Cardiac septum (tissue), 1 donor: ENCODE data around the gene ANKRD62. TPM values are rescaled to one million over a fixed set of nuclear protein-coding genes. Genes with fewer than 3 reads are reported as not detected.
"Not testable (repeated sequence)": the region's sequence is repeated elsewhere in the genome, so short reads cannot be mapped to it uniquely, and the experiment has no call there.

Experiments used
- DNase-seq: peaks from one replicate; pipeline ENCODE4 v3.0.0-alpha.2; 2020; ENCODE audit warnings: low spot score
- intact Hi-C: fragments of 100-400 bp; cut with DNase I; formaldehyde crosslinking; loops from one replicate; pipeline ENCODE4 v1.14.0; 2022
- total RNA-seq: library from RNA; stranded (reverse); fragmentation: NEBNext Ultra II Directional; extraction: Animal tissue kit (Norgen Biotek cat#: 25700); gene quantifications from one replicate; pipeline ENCODE4 v1.2.1, GENCODE V29; 2021
- donor health status: DM: no; HTN: no; CAD: no.

ANKRD62 gene
- total RNA-seq, 1 donor from 2014 or later: not detected

DNA sequence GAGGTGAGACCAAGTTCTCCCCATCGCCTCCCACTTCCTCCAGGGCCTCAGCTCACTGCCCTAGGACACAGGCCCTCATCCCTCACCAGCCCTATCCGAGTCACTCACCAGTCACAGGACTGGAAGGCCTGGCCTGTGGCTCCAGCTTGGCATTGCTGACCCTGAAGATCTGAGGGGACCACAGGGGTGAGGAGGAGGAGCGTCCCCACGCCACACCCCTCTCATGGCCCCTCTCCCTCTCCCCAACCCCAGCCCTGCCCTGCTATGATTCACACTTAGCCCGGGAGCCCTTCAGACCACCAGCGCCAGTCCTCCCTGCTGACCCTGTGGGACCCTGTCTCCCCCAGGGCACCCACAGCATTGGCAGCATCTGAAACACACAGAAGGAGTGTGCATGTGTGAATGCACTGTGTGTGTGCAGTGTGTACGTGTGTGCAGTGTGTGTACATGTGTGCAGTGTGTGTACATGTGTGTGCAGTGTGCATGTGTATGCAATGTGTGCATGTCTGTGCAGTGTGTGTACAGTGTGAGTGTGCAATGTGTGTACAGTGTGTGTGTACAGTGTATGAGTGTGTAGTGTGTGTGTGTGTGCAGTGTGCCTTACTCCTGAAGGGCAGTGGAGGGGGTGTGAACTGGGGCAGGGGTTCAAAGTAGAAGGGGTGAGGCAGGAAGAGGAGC is 29.4 kb upstream of the ANKRD62 start:
- DNase-seq: no peak
- intact Hi-C loops: no loop called here

DNA sequence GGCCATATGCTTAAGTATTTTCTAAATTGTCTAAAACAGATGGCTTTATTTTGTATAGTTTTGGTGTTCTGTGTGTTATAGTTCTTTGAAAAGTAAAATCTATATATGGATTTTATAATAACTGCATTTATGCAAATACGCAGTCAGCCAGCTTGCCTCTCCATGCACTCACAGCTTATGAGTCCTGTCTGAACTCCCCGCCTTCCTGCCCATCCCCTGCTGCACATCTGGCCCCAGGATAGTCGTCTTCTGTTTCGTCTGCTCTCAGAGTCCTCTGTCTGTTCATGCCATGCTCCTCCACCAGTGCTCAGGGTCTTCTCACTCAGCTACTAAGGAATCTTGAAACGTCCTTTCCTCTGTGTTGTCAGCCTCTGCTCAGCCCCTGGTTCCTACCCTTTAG is 28.2 kb upstream of the ANKRD62 start:
- DNase-seq: no peak
- intact Hi-C loops: no loop called here

DNA sequence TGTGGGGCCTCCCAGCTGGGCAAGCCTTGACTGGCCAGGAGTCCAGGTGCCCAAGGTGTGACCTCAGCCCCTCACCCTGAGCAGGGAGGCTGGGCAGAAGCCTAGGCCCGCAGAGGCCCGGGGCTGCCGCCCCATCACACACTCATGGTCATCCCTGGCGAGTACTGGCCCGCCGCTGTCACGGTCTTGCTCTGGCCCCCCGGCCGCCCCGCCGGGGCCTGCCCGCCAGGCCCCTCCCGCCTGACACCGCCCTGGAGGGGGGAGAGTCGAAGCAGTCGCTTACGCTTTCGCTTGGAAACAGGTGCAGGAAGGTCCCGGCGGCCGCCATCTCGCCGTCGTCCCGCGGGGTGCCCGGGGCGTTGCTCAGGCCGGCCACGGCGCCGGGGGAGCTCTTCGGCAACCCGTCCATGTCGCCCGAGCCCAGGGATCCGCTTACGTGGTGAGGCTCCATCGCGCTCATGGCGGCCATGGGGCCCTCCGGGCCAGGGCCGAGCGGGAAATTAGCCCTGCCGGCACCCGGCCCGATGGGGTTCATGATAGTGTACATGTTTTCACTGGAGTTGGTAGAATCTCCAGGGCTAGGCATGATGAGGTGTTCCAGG is 26.6 kb upstream of the ANKRD62 start:
- intact Hi-C loops: no loop called here
- no peak for DNase-seq

DNA sequence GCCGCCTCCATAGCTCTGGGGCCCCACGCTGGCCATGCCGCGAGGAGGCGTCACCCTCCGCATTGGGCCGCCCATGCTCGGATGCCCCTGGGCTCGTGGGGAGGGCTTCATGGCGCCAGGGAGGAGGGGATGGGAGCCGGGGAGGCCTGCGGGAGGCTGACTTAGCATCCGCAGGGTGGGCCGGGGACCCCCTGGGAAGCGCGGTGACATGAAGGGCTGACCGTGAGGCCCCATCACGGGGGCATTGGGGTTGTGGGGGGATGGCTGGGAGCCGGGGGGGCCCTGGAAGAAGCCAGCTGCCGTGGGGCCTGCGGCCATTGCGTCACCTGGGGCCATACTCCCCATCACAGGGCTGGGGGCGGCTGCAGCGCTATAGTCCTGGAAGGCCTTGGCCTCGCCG is 26.0 kb upstream of the ANKRD62 start:
- intact Hi-C loops: no loop called here
- no peak for DNase-seq

DNA sequence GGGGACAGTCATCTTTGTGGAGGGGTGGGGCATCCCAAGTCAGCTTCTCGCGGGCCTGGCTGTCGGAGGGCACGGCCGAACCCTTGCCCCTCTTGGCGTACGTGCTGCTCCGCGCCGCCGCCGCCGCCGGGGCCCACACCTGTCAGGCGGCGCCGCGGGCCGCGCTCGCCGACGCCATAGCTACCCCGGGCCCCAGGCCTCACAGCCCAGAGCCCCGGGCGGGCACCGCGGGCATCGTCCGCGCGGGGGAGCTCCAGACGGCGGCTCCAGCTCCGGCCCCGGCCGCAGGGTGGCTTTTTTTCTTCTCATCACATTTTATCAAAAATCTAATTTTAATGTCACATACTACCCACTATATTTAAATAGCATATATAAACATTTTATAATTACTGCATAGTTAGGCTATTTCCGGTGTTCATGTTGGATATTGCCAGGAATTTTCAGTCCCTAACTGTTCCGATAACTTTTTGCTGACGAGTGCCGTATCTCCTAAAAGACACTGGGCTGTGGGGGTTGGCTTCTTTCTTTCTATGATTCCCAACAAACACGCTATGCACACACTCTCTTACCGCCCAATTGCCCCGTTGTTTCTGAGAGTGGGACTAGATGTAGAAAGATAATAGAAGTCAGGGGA is 25.2 kb upstream of the ANKRD62 start:
- DNase-seq, intact Hi-C loops: not testable (repeated sequence)

DNA sequence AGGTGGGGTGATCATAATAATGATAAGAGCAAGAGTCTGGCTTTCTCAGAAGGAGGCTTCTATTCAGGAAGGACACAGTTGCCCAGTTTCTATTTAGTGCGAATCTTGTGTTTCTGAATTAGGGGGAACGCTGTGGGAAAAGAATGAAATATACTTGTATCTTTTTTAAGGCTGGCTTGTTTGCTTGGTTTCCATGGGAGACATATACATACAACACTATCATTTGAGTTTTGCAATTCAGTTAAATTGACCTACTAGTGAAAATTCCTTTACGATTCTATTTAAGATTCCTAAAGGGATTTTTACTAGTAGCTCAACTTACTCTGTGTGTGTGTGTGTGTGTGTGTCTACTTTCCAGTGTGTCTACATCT is 24.7 kb upstream of the ANKRD62 start:
- no peak for DNase-seq
- intact Hi-C loops: no loop called here

DNA sequence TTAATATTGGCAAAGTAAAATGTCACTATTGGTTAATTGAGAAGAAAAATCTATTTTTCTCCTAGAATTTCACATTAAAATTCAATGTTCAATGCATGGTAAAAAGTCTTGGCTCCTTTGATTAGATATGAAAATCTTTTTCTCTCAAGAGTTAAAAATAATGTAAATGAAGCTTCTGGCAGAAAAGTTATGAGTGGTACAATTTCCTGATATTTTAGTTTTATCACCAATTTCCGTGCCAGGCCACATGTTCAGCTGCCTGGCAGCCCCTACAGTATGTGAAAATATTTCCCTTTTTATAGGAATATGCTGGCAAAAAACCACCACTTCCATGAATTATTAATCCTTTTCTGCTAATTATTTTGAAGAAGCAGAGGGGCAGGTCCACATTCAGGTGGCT is 22.6 kb upstream of the ANKRD62 start:
- intact Hi-C loops: not testable (repeated sequence)

DNA sequence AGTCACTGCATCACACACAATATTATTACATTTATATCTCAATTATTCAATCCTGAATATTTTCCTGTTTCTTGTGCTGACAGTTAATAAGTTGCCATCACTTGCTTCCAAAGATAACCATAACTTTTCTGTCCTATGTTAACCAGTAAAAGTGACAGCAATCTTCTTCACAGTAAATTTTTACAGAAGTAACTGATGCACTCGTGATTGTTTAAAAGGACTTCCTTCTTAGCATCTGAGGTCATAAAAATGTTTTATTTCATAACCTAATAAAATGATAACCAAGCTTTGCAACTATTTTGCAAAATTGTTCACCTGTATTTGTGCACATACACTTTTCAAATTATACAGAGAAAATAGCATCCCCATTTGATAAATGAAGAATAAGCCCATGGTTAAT is 20.6 kb upstream of the ANKRD62 start:
- no peak for DNase-seq
- intact Hi-C loops: no loop called here

More for the DNA sequence above, 22.6 kb upstream of the ANKRD62 start:
- not testable (repeated sequence) for DNase-seq

DNA sequence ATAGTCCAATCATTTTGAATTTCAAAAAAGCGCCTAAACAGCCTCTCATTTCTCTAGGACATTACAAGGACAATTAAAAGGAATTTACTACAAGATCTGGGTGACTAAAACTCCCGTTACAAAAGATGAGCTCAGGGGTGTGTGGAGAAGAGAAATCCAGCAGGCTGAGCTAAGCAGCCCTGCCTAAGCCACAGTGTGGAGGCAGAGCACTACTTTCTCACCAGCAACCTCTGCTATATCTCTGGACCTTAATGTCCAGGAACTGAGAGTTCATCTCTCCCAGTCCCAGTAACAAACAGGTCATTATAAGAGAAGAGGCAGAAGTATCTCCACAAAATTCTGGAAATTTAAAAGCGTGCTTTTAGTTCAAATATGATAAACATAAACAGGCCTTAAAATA is 18.9 kb upstream of the ANKRD62 start:
- DNase-seq: no peak
- intact Hi-C loops: no loop called here

DNA sequence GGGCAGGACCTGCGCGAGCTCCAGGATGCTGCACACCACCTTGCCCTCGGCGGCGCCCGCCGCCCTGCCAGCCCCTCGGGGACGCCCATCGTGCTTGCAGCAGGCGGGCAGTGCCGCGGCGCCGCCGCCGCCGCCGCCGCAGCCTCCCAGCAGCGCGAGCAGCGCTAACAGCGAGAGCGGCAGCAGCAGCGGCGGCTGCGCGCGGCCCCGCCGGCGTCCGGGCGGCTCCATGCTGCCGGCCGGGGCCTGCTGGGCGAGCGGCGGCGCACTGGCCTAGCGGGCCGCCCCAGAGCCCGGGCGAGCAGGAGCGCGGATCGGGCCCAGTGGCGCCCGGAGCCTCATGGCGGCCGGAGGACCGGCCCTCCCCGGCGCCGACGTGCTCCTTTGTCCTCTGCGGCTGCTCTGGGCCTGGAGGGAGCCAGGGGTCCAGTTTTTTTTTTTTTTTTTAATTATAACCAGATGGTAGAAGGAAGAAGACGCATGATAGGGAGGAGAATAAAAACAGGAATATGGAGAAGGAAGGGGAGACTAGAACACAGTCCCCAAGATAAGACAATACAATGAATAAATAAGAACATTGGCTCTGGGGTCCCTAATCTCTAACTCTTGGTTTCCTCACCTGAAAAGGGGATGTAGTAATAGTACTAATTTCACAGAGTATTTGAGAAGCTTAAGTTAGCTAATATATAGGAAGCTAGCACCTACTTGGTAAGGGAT is 17.1 kb upstream of the ANKRD62 start:
- no peak for DNase-seq
- intact Hi-C loops: no loop called here

DNA sequence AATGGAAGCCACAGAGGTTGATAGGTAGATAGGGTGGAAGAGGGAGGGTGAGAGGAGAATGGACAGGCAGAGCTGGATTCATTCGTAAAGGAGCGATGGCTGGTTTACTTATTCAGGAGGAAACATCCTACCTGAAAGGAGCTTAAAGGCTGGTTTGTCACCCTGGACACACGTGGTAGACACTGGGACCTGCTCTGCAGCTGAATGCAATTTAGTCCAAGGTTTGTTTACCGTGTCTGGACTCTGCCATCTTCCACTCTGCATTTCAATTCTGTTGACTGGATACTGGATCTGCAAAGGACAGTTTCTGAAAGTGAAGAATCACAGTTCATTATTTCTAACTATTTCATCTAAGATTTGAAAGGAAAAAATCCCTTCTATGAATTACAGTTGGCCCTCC is 15.6 kb upstream of the ANKRD62 start:
- DNase-seq, intact Hi-C loops: not testable (repeated sequence)

DNA sequence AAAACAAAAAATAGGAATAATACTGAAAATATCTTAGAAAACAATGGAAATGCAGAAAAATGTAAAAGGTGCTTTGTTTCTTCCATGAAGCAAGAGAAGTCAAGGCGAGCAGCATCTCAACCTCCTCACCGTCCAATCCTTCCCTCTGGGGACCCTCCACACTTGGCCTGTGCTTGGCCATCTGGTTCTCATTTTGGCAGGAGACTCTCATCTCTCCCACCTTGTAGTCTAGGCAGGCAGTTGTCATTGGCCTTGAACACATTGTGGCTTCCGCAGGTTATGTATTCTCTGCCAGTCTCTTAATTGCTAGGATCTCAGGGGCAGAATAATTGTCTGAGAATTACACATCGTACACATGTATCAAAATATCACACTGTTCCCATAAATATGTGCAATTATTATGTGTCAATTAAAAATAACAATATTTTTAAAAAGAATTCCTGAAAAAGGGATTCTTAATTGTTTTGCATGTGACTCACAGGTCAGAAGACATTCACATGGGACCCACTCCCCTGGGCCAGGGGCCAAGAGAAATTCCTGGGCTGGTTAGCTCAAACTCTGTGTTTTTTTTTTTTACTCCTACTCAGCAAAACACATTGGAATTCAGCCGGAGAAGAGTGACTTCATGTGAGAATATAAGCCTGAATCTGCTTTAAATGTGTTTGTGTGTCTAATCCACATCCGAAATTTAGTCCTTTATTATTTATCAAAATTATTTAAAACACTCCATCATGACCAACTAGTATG is 14.0 kb upstream of the ANKRD62 start:
- intact Hi-C loops: no loop called here
- no peak for DNase-seq

DNA sequence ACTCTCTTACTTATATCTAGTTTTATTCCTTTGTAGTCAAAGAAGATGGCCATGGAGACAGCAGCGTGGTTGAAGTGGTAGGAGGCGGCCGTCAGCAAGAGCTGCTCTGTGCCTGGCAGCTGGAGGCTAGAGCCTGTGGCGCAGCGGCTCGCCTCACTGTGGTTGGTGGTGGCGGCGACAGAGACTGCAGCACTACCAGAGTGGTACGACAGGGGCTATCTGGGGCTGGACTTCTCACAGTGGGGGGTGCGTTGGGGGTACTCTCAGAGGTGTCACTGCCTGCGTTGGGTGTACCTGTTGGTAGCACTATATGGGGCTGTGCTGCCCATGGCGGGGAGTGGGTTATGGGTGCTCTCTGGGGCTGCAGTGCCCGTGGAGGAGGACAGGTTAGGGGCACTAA is 8.5 kb upstream of the ANKRD62 start:
- intact Hi-C loops: no loop called here

DNA sequence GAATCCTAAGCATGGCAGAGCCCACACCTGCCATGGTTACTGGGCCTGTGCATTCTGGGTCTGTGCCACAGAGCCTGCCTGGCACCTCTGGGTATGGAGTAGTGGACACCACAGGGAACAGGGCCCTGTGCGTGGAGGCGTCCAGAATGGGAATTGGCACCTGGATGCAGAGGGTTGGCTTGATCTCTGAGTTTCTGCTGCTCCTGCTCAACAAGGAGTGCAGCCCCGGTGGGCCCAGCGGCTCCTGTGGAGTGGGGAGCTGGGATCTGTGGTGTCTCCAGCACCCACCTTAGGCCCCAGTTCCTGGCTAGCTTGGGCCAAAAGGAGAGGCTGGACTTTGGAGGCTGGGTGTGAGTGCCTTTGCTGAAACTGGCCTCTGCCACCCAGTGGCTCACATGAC is 7.9 kb upstream of the ANKRD62 start:
- intact Hi-C loops: no loop called here
- no peak for DNase-seq

More for the DNA sequence above, 8.5 kb upstream of the ANKRD62 start:
- no peak for DNase-seq

DNA sequence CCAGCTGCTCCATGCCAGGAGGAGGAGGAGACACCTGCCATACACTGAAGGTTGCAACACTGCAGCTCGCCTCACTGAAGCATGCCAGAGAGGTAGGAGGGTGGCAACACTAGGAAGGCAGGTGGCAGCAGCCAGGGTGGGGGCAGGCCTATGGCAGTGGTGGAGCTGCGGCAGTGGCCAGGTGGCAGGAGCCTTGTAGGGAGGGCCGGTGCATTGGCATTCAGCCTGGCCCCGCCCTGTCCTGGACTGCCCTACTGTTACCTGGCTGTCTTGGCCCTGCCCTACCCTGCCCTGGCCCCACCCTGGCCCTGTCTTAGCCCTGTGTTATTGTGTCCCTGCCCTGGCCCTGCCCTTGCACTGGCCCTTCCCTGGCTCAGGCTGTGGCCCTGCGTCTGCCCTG is 7.4 kb upstream of the ANKRD62 start:
- DNase-seq: no peak
- intact Hi-C loops: no loop called here

DNA sequence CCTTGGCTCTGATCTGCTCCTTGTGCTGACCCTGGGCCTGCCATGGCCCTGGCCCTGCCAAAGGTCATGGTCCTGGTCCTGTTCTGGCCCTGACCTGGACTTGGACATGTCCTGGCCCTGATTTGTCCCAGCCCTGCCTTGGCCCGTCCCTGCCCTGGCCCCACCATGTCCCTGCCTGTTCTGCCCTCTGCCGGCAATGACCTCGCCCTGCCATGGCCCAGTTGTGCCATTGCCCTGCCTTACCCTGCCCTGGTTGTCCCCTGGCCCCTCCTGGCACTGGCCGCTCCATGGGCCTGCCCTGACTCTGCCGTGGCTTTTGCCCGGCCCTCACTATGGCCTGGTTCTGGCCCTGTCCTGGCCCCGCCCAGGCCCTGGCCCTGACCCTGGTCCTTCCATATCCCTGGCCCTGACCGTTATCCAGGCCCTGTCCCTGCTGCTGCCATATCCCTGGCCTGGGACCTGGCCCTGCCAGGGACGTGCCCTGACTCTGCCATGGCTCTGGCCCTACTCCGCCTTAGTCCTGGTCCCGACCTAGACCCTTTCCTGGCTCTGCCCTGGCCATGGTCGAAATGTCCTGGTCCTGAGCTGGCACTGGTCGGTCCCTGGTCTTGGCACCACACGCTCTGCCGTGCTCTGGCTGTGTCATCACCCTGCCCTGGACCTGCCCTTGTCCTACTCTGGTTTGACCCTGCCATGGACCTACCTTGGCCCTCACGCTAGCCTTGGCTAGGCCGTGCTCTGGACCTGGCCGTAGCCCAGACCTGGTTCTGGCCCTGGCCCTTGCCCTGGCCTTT is 6.8 kb upstream of the ANKRD62 start:
- intact Hi-C loops: no loop called here
- no peak for DNase-seq

DNA sequence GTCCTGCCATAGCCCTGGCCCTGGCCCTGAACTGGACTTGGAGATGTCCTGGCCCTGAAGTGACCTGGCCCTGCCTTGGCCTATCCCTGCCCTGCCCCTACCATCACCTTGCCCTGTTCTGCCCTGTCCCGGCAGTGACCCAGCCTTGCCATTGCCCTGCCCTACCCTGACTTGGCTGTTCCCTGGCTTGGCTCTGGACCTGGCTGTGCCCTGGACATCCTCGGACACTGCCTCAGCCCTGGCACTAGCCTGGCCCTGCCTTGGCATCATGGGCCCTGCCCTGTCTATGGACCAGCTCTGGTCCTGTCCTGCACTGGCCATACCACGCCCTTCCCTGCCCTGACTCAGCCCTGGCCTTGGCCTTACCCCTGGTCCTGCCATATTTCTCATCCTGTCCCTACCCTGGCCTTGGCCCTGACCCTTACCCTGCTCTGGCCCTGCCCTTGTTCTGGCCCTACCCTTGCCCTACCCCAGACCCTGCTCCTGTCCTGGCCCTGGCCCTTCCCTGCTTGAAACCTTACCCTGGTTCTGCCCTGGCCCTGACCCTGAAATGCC is 6.1 kb upstream of the ANKRD62 start:
- DNase-seq: no peak
- intact Hi-C loops: no loop called here

DNA sequence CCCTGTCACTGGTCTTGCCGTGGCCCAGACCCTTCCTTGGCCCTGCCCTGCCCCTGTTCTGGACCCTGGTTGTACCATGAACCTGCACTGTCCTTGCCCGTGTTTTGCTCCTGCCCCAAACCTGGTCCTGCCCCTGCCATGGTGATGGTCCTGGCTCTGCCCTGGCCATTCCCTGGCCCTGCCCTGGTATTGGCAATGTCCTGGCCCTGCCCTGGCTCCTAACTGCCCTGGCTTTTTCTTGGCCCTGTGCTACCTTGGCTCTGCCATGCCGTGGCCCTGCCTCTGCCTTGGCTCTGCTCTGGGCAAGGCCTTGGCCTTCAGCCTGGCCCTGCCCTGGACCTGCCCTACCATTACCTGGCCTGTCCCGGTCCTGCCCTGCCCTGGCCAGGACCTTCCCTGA is 5.5 kb upstream of the ANKRD62 start:
- intact Hi-C loops: no loop called here
- DNase-seq: no peak
